BJ (cell line): ENCODE results near the gene OR52E2. TPM values are rescaled to one million over a fixed set of nuclear protein-coding genes. Genes with fewer than 3 reads are reported as not detected.

ENCODE experiments used
- CTCF ChIA-PET: fragments of 350-600 bp; formaldehyde crosslinking; extraction: SDS; loops from one replicate; lab custom pipeline; 2021; ENCODE audit warnings: antibody characterized with exemption, inconsistent platforms; lab: Yijun Ruan, JAX
- POLR2A ChIA-PET: fragments of 300-600 bp; sonication (Branson Sonifier 250); formaldehyde crosslinking; extraction: SDS; loops from one replicate; lab custom pipeline; 2021; ENCODE audit warnings: antibody characterized with exemption; lab: Charles Lee
- DNase-seq: peaks from one replicate; pipeline ENCODE4 v3.0.0-alpha.2; 2011; ENCODE audit warnings: low read depth
- H3K27me3 ChIP-seq: 2 replicates; pipeline ENCODE4 v1.6.0; 2011; ENCODE audit warnings: low read length; ENCODE audit not compliant: control insufficient read depth, insufficient read depth
- H3K36me3 ChIP-seq: 2 replicates; pipeline ENCODE4 v1.5.1; 2011; ENCODE audit warnings: low read length; ENCODE audit not compliant: control insufficient read depth, insufficient read depth
- H3K4me3 ChIP-seq: 2 replicates; pipeline ENCODE4 v1.5.1; 2011; ENCODE audit warnings: low read depth, mild to moderate bottlenecking, control low read depth, low read length
- CTCF ChIP-seq: IDR thresholded peaks from 2 replicates; pipeline ENCODE4 v1.5.1; 2011; ENCODE audit warnings: low read depth, mild to moderate bottlenecking, control low read depth, inconsistent platforms, low read length, moderate library complexity; ENCODE audit not compliant: insufficient read depth
- polyA plus RNA-seq: library from polyadenylated mRNA; depleted of rRNA; stranded (reverse); fragments of >200 nt; gene quantifications from 2 replicates; pipeline ENCODE4 v1.2.3, GENCODE V29; 2011; rRNA removed

The OR52E2 gene
- polyA plus RNA-seq, 1 experiment, result not detected

DNA sequence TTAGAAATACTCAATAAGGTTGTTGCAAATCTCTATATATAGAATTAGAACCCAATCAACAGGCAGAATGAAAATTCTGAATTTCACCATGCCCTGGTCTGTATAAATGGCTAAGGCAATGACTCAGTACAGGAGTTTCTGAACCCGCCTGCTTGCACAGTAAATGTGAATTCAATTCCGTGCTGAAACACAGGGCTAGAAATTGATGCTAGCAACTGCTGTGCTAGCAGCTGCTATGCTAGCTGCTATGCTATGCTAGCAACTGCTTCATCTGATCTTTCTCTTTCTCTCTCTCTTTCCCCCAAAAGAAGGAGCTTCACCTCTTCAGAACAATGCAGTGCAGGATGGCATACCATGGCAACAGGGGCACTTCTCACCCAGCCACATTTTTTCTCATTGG is 22.8 kb downstream of the OR52E2 start:
- Histone ChIP-seq H3K27me3 (no peaks in the 10 kb centered on the region), H3K4me3 (no peak overlapping the region), H3K36me3 (no peaks in the 10 kb centered on the region)
- no peak for TF ChIP-seq CTCF
- POLR2A ChIA-PET, result no interaction called here
- no peak for DNase-seq
- CTCF ChIA-PET, result no interaction called here

DNA sequence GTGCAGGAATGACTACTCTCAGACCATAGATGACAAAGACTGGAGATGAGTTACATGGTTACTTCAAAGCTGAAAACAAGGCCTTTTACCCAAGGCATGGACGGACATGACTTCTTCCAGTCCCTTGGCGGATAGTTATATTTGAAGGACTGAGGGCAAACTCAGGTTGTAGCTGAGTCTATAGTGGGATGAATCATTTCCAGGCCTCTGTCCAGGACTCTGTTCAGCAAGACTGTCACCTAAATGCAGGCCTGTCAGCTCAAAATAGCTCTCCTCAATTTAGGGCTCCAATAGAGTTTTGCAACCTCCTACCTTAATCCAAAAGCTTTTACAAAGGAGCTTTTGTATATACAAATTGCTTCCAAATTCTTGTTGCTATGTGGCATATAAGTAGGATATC is 37.4 kb downstream of the OR52E2 start:
- no peak overlapping the region for H3K4me3 ChIP-seq
- no peaks in the 10 kb centered on the region for H3K27me3 ChIP-seq
- TF ChIP-seq CTCF, result no peak
- no peaks in the 10 kb centered on the region for H3K36me3 ChIP-seq
- no peak for DNase-seq
- ChIA-PET POLR2A (no interaction called here), CTCF (interaction anchor here (1.0 kb wide), 1 partner anchor 9 kb away, joined by 4 read pairs; no protein-coding TSS in a partner anchor)

DNA sequence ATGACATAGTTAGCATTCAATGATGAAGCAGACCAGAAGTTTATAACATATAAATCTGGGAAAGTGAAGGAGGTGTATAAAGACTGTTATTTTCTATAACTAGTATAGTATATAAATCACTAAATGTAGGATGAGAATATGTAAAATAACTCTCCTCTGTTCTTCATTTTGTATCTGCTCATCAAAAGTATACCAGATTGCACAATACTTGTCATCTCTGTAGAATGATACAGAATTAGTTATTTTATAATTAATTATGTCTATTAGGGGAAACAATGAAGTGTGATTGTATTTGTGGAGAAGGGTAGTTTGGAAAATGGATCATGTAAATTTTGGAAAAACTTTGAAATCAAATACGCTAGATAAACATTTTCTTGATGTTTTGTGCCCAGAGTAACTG is 46.4 kb downstream of the OR52E2 start:
- CTCF ChIA-PET, result interaction anchor here (1.0 kb wide), 1 partner anchor 9 kb away, joined by 3 read pairs; no protein-coding TSS in a partner anchor
- TF ChIP-seq CTCF, result no peak
- Histone ChIP-seq H3K27me3 (no peaks in the 10 kb centered on the region), H3K4me3 (no peak overlapping the region), H3K36me3 (no peaks in the 10 kb centered on the region)
- POLR2A ChIA-PET, result no interaction called here
- no peak for DNase-seq

GRCh38 chr11:5011254-5011653 is 48.2 kb downstream of the OR52E2 start:
- ChIA-PET POLR2A (no interaction called here), CTCF (no interaction called here)
- Histone ChIP-seq H3K27me3 (no peaks in the 10 kb centered on the region), H3K36me3 (no peaks in the 10 kb centered on the region), H3K4me3 (no peak overlapping the region)
- no peak for TF ChIP-seq CTCF
- no peak for DNase-seq

Other genes starting within 250 kb of the OR52E2 start
- gene OR51F2, start 238.3 kb downstream of the OR52E2 start, polyA plus RNA-seq, result not detected in 2 replicates
- not detected in 2 replicates for gene OR51S1, start 210.4 kb downstream of the OR52E2 start, polyA plus RNA-seq
- gene OR51T1, start 177.7 kb downstream of the OR52E2 start, polyA plus RNA-seq, result not detected in 2 replicates
- not detected in 2 replicates for gene OR51A7, start 155.8 kb downstream of the OR52E2 start, polyA plus RNA-seq
- gene OR51G2, start 140.3 kb downstream of the OR52E2 start, polyA plus RNA-seq, result not detected in 2 replicates
- not detected in 2 replicates for gene OR51G1, start 135.3 kb downstream of the OR52E2 start, polyA plus RNA-seq
- not detected in 2 replicates for gene OR51A4, start 112.0 kb downstream of the OR52E2 start, polyA plus RNA-seq
- gene OR51A2, start 103.9 kb downstream of the OR52E2 start, polyA plus RNA-seq, result not detected in 2 replicates
- gene OR51L1, start 64.8 kb downstream of the OR52E2 start, polyA plus RNA-seq, result not detected in 2 replicates
- gene OR52J3, start 13.1 kb downstream of the OR52E2 start, polyA plus RNA-seq, result not detected in 2 replicates
- not detected in 2 replicates for gene OR52E1, start 9.9 kb upstream of the OR52E2 start, polyA plus RNA-seq
- not detected in 2 replicates for gene OR52A5, start 78.7 kb upstream of the OR52E2 start, polyA plus RNA-seq
- not detected in 2 replicates for gene OR52A1, start 95.1 kb upstream of the OR52E2 start, polyA plus RNA-seq
- gene OR51V1, start 141.1 kb upstream of the OR52E2 start, polyA plus RNA-seq, result not detected in 2 replicates
- not detected in 2 replicates for gene HBB, start 167.4 kb upstream of the OR52E2 start, polyA plus RNA-seq
- gene HBD, start 174.9 kb upstream of the OR52E2 start, polyA plus RNA-seq, result 0.56 and 1.0 TPM in 2 replicates
- gene HBG1, start 190.2 kb upstream of the OR52E2 start, polyA plus RNA-seq, result not detected in 2 replicates
- gene HBG2, start 195.2 kb upstream of the OR52E2 start, polyA plus RNA-seq, result not detected in 2 replicates
- not detected in 2 replicates for gene HBE1, start 210.3 kb upstream of the OR52E2 start, polyA plus RNA-seq
- gene OR51B4, start 242.3 kb upstream of the OR52E2 start, polyA plus RNA-seq, result not detected in 2 replicates